K562 (cell line): Measurements from ENCODE around the gene PHLDB1. TPM values are rescaled to one million over a fixed set of nuclear protein-coding genes. Genes with fewer than 3 reads are reported as not detected.

Source experiments
- AFF1 ChIP-seq, 2 experiments: fragments of 450-650 bp; IDR thresholded peaks; 2 replicates each; pipeline ENCODE4 v1.6.1; 2018; ENCODE audit warnings: mild to moderate bottlenecking in 2 of 2, low read depth in 1 of 2; ENCODE audit not compliant: partially characterized antibody in 2 of 2
- CTCF ChIP-seq, 3 experiments: IDR thresholded peaks in 2 of 3; conservative IDR thresholded peaks in 1 of 3; 2 replicates each; pipeline ENCODE4 v1.5.1; 2011 to 2012; ENCODE audit warnings: low read length in 3 of 3, mild to moderate bottlenecking in 3 of 3, control low read depth in 2 of 3, improper control_type of control experiment in 1 of 3, inconsistent platforms in 1 of 3, low read depth in 1 of 3, mixed read lengths in 1 of 3, moderate library complexity in 1 of 3; ENCODE audit not compliant: insufficient read depth in 2 of 3
- ETS1 ChIP-seq: conservative IDR thresholded peaks from 2 replicates; pipeline ENCODE4 v1.6.1; 2011; ENCODE audit warnings: low read depth, mild to moderate bottlenecking, low read length; ENCODE audit not compliant: control insufficient read depth
- STAG1 ChIP-seq: sonication (generic); formaldehyde crosslinking; IDR thresholded peaks from 2 replicates; pipeline ENCODE4 v1.5.0; 2020; ENCODE audit warnings: missing genetic modification reagents, borderline replicate concordance
- ZNF165 ChIP-seq: fragments of 250-450 bp; sonication (Bioruptor Pico); IDR thresholded peaks from 2 replicates; pipeline ENCODE4 v1.4.0; 2020; ENCODE audit warnings: borderline replicate concordance
- polyA plus RNA-seq, 8 experiments: library from polyadenylated mRNA; depleted of rRNA in 4 of 8; stranded (reverse) in 5 of 8; unstranded in 3 of 8; fragments of >200 nt; fragmentation: Nextera tagmentation in 2 of 8; fragmentation: Illumina TruSeq in 1 of 8; extraction: Ambion mirVana in 2 of 8; extraction: Trizol in 1 of 8; gene quantifications; 2 replicates each; pipeline versions ENCODE4 v1.2.1 to v1.2.3, GENCODE V29; 2011 to 2014; ENCODE audit warnings: inconsistent platforms in 1 of 8, missing spikeins in 1 of 8
- total RNA-seq, 7 experiments: library from RNA; depleted of rRNA in 6 of 7; stranded (reverse); fragments of >200 nt in 6 of 7; fragmentation: Illumina TruSeq in 2 of 7; extraction: Trizol in 2 of 7; gene quantifications; 2 replicates each; pipeline versions ENCODE4 v1.2.1 to v1.2.3, GENCODE V29; 2011 to 2021; ENCODE audit warnings: low replicate concordance in 1 of 7

The PHLDB1 gene
- total and polyA plus RNA-seq, 9 of the 15 experiments (the other 6 are each of a cell fraction or from before 2014, with no cell fraction given): 2.0 to 28.7 (median 16.2) TPM

- TF ChIP-seq AFF1 (IDR thresholded peaks at IDR 0.05; ENCODE audit: low read depth in 1 of 2, partially characterized antibody in 2 of 2) (no peak), STAG1 (peak; percentile 88), CTCF (IDR thresholded peaks at IDR 0.05 in 2 of 3, conservative IDR thresholded peaks at IDR 0.05 in 1 of 3; ENCODE audit: insufficient read depth in 2 of 3, low read depth in 1 of 3, low read length in 3 of 3) (peak; percentile 98 to 99 (median 99)), ZNF165 (CRISPR knock-in tag) (no peak), ETS1 (0 out of 2 replicates have a peak, but pooled peaks have one; percentile 53)
These were observed 82.6 kb downstream of the PHLDB1 start (continued) for GRCh38 chr11:118689852-118690552.
